Activated naive CD8-positive, alpha-beta T cell treated with anti-CD3 and anti-CD28 coated beads, Interleukin-2, amount 50 U/mL, for 24 hours (primary cell): ENCODE results near the gene PRELID2.
A peak's percentile ranks its signal among the peaks of the same experiment; 100 is the strongest.

ENCODE experiments used
- ATAC-seq: fragments of 150-1000 bp; cut with Tn5 transposase; one replicate; pipeline ENCODE4 v1.10.0; 2021
- DNase-seq: peaks from one replicate; pipeline ENCODE4 v3.0.0; 2021
- H3K27ac Mint-ChIP-seq: one replicate; pipeline ENCODE4 v1.8.0; 2021; ENCODE audit warnings: mild to moderate bottlenecking, mixed read lengths
- H3K27me3 Mint-ChIP-seq: one replicate; pipeline ENCODE4 v1.8.0; 2021; ENCODE audit warnings: mixed read lengths
- H3K36me3 Mint-ChIP-seq: one replicate; pipeline ENCODE4 v1.8.0; 2021; ENCODE audit warnings: low read depth, mixed read lengths
- H3K4me1 Mint-ChIP-seq: one replicate; pipeline ENCODE4 v1.8.0; 2021; ENCODE audit warnings: mixed read lengths
- H3K4me3 Mint-ChIP-seq: one replicate; pipeline ENCODE4 v1.8.0; 2021; ENCODE audit warnings: mild to moderate bottlenecking, moderate library complexity, mixed read lengths
- H3K9me3 Mint-ChIP-seq: one replicate; pipeline ENCODE4 v1.8.0; 2021; ENCODE audit warnings: mixed read lengths

The PRELID2 gene

DNA sequence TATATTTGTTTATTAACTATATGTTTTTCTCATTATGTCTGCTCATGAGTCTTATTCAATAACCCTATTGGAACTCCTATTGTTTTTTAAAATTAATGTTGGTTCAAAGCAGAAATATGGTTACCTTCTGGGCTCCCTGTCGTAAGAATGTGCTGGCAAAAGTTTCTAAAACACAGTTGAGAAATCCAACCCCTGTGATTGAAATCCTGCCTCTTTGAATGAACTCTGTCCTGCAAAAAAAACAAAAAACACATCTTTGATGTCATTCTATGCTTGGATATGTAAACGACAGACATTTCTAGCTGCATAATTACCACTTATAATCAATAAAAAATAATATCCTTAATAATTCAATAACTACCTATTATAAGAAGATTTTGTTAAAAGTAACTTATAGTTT is 38.8 kb downstream of the PRELID2 start:
- H3K4me3 Mint-ChIP-seq, result no peak overlapping the region
- DNase-seq, result no peak
- H3K36me3 Mint-ChIP-seq, result no peaks in the 10 kb centered on the region
- H3K9me3 Mint-ChIP-seq, result peaks cover 3% of the 10 kb centered on the region
- H3K27me3 Mint-ChIP-seq, result no peaks in the 10 kb centered on the region
- no peak for ATAC-seq
- no peaks in the 10 kb centered on the region for H3K4me1 Mint-ChIP-seq
- H3K27ac Mint-ChIP-seq, result no peak overlapping the region

DNA sequence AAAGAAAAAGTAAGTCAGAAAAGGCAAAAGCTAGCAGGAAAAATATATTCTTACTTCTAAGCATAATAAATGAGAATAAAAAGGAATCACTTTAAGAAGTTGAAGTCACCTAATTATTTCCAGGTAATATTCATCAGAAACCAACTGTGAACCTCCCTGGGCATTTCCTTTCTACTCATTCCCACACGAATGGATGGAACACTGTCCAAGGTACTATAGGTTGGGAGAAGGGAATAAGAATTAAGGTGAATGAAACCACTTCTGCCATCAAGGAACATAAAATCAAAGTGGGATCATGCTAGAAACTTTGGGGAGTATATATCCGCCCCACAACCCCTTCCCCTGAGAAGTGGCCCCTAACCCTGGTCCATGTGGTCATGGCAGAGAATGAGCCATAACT is 41.6 kb downstream of the PRELID2 start:
- Mint-ChIP-seq H3K27me3 (no peaks in the 10 kb centered on the region), H3K4me3 (no peak overlapping the region), H3K4me1 (no peaks in the 10 kb centered on the region), H3K9me3 (peaks cover 3% of the 10 kb centered on the region), H3K27ac (no peak overlapping the region), H3K36me3 (no peaks in the 10 kb centered on the region)
- DNase-seq (no peak), ATAC-seq (no peak)

DNA sequence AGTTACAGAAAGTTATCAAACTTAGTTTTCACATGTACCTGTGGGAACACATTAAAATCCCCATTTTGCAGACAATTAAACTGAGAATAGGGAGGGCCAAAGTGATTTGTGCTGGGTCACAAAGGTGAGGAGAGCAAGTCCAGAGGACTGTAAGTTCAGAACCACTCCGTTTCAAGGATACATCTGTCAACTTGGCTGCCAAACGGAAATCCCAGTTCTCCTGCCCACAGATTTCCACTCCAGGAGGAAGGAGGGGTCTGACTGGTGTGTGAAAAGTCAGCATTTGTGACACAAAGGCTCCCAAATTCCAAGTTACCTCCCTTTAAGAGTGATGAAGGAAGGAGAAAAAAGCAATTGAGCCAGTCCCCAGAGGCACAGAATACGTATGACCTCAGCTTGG is 42.3 kb downstream of the PRELID2 start:
- DNase-seq (no peak), ATAC-seq (no peak)
- no peaks in the 10 kb centered on the region for H3K36me3 Mint-ChIP-seq
- peaks cover under 1% of the 10 kb centered on the region for H3K9me3 Mint-ChIP-seq
- H3K4me3 Mint-ChIP-seq, result no peak overlapping the region
- no peaks in the 10 kb centered on the region for H3K4me1 Mint-ChIP-seq
- H3K27ac Mint-ChIP-seq, result no peak overlapping the region
- H3K27me3 Mint-ChIP-seq, result no peaks in the 10 kb centered on the region

DNA sequence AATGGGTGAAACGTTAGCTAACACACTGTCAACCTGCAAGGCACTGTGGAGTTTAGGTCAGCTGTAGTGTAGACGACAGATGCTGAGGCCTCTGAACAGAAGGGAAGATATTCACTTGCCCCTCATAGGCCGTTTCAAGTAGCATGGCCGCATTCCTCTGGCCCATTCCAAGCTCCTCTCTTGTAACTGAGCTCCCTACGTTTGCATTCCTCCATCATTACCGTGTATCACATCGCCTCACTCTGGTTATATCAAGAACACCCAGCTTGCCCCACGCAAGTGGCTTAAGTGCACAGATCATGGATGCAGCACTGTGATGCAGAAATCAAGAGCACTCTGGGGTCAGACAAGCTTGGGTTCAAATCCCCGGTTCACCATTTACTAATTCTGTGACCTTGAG is 43.3 kb downstream of the PRELID2 start:
- no peak overlapping the region for H3K27ac Mint-ChIP-seq

DNA sequence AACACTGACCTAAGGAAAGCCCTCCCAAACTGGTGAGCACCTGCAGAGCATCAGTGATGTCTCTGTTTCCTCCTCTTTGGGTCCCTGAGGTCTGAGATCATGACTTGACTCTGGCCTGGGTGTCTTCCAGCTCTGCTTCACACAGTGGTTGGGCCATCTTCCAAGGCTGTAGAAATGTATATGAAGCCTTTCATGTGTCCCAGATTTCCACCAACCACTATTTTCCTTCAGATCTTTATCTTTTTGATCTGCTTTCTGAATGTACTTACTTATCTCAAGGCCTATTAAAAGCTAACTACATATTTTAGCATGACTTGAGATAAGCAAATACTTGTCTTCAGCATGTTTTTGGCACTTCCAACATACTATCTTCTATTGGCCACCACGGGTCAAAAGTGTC is 47.1 kb downstream of the PRELID2 start:
- H3K9me3 Mint-ChIP-seq, result no peaks in the 10 kb centered on the region
- no peaks in the 10 kb centered on the region for H3K4me1 Mint-ChIP-seq
- H3K27me3 Mint-ChIP-seq, result no peaks in the 10 kb centered on the region
- H3K36me3 Mint-ChIP-seq, result no peaks in the 10 kb centered on the region
- no peak for DNase-seq
- no peak for ATAC-seq
- H3K4me3 Mint-ChIP-seq, result no peak overlapping the region
- H3K27ac Mint-ChIP-seq, result no peak overlapping the region

More for the DNA sequence above, 43.3 kb downstream of the PRELID2 start:
- H3K9me3 Mint-ChIP-seq, result no peaks in the 10 kb centered on the region
- ATAC-seq, result no peak
- DNase-seq, result no peak
- H3K27me3 Mint-ChIP-seq, result no peaks in the 10 kb centered on the region
- H3K4me1 Mint-ChIP-seq, result no peaks in the 10 kb centered on the region
- no peaks in the 10 kb centered on the region for H3K36me3 Mint-ChIP-seq
- no peak overlapping the region for H3K4me3 Mint-ChIP-seq

DNA sequence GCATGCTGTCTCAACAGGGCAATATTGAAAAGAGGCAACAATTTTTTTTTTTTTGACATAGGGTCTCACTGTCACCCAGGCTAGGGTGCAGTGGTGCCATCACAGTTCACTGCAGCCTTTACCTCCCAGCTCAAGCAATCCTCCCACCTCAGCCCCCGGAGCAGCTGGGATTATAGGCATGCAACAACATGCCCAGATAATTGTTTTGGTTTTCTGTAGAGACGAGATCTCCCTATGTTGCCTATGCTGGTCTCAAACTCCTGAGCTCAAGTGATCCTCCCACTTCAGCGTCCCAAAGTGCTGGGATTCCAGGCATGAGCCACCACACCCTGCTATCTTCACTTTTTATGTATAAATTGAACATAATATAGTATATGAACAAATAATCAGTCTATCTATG is 47.6 kb downstream of the PRELID2 start:
- no peak overlapping the region for H3K27ac Mint-ChIP-seq
- no peaks in the 10 kb centered on the region for H3K4me1 Mint-ChIP-seq
- no peak for DNase-seq
- no peaks in the 10 kb centered on the region for H3K27me3 Mint-ChIP-seq
- no peak for ATAC-seq
- no peaks in the 10 kb centered on the region for H3K36me3 Mint-ChIP-seq
- H3K4me3 Mint-ChIP-seq, result no peak overlapping the region
- H3K9me3 Mint-ChIP-seq, result no peaks in the 10 kb centered on the region

DNA sequence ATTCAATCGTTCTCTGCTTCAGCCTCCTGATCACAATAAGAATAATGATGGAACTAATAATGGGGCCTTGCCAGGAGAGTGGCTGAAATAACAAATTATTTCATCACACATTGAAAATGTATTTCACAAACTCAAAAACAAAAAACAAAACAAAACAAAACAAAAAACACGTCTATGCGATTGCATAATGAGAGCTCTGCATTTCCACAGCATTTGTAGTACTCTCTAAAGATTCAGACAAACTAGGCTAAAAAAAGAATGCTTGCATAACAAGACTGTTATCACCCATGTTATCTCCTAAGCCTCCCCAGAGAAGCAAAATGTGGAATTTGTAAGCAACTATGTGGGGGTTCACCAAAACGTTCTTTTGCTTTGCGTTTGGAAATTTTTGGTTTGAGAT is 48.1 kb downstream of the PRELID2 start:
- Mint-ChIP-seq H3K36me3 (no peaks in the 10 kb centered on the region), H3K4me1 (no peaks in the 10 kb centered on the region), H3K4me3 (no peak overlapping the region), H3K9me3 (no peaks in the 10 kb centered on the region), H3K27me3 (no peaks in the 10 kb centered on the region), H3K27ac (no peak overlapping the region)
- ATAC-seq, result no peak
- DNase-seq, result no peak

DNA sequence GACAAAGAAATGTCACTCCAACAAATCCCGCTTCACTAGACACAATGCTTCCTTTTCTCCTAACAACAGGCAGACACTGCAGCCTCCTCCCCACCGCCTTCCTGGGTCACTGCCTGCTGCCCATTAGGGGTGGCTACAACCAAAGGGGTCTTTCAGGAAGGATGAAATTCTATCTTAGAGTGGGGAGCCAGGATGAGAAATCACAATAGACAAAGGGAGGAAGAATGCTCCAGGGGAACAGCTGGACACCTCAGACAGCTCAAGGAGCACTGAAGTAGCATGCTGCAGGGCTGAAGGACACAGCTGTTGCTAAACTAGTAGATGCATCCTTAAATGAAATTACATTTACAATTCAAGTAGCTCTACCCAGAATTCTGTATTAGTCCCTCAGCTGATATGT is 54.2 kb downstream of the PRELID2 start:
- Mint-ChIP-seq H3K27ac (no peak overlapping the region), H3K36me3 (no peaks in the 10 kb centered on the region), H3K4me3 (no peak overlapping the region), H3K4me1 (no peaks in the 10 kb centered on the region), H3K9me3 (no peaks in the 10 kb centered on the region), H3K27me3 (no peaks in the 10 kb centered on the region)
- ATAC-seq, result no peak
- no peak for DNase-seq

DNA sequence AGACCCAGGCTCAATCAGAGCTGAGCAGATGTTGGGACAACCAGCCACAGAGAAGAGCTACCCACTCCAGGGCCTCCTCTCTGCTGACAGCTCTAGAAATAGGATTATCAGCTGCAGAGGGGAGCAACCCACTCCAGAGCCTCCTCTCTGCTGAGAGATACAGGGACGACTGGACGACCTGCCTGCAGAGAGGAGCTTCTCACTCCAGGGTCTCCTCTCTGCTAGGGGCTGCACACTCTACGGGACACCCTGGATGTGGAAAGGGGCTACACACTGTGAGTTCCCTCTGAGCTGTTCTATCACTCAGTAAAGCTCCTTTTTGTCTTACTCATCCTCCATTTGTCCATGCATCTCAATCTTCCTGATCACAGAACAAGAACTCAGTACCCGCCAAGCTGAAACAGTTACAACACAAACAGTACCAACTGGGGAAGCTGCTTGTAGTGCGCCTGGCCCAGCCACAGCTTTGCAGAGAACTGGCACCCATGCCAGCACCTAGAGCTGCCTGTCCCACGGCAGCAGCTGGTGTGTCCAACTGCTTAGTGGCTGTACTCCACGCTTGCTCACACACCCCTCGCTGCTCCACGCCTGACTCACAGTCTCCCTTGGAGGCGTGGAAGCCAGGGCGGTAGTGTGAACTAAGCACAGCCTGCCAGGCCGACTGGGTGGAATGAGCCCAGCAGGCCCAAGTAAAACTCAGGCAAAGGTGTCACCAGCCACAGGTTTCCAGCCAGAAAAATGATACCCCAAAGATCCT is 56.8 kb downstream of the PRELID2 start:
- no peak for ATAC-seq

DNA sequence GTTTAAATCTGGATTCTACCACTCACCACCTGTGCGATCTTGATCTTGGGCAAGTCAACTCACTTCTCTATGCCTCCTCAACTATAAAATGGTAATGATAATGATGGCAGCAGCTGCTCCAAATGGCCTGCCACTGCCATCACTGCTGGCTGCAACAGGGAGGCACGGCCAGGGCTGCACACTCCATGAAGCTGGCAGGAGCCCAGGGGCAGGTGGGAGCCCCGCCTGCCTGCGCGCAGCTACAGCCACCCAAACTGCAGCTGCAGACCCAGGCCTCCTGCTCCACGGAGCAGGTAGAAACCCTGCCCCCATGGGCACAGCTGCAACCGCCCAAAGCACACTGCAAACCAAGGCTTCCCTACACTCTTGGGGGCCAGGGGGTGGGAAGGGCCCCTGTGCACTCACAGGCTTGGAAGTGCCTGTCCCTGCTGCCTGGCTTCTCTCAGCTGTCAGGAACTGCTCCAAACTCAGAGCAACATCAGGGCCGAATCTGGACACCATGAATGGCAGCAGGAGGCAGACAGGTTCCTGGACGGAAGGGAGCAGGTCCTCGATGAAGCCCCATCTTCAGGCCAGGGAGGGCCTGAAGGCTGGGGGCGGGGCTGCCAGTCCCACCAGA is 57.6 kb downstream of the PRELID2 start:
- no peak for ATAC-seq
- DNase-seq, result no peak
- Mint-ChIP-seq H3K4me3 (no peak overlapping the region), H3K4me1 (no peaks in the 10 kb centered on the region), H3K27ac (no peak overlapping the region), H3K36me3 (no peaks in the 10 kb centered on the region), H3K27me3 (no peaks in the 10 kb centered on the region), H3K9me3 (no peaks in the 10 kb centered on the region)

More for the DNA sequence above, 56.8 kb downstream of the PRELID2 start:
- Mint-ChIP-seq H3K36me3 (no peaks in the 10 kb centered on the region), H3K4me3 (no peak overlapping the region), H3K27me3 (no peaks in the 10 kb centered on the region), H3K9me3 (no peaks in the 10 kb centered on the region), H3K27ac (no peak overlapping the region), H3K4me1 (no peaks in the 10 kb centered on the region)
- no peak for DNase-seq

DNA sequence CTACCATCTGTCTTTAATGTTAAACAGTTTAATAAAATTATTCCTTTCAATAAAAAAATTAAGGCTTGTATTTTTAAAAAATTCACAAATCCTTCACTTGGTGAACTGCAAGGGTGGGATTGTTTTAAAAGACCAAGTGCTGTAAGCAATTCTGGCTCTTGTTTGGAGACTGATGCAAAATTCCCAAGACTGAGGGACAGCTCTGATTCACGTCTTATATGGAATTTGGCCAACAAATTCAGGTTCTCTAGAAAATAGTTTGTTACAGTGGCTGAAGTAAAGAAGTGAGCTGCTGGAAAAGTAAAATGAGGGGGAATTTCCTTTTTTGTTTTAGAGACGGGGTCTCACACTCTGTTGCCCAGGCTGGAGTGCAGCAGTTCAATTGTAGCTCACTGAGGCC is 58.3 kb downstream of the PRELID2 start:
- ATAC-seq (no peak), DNase-seq (no peak)
- Mint-ChIP-seq H3K36me3 (no peaks in the 10 kb centered on the region), H3K4me3 (no peak overlapping the region), H3K27ac (no peak overlapping the region), H3K27me3 (no peaks in the 10 kb centered on the region), H3K9me3 (no peaks in the 10 kb centered on the region), H3K4me1 (no peaks in the 10 kb centered on the region)

DNA sequence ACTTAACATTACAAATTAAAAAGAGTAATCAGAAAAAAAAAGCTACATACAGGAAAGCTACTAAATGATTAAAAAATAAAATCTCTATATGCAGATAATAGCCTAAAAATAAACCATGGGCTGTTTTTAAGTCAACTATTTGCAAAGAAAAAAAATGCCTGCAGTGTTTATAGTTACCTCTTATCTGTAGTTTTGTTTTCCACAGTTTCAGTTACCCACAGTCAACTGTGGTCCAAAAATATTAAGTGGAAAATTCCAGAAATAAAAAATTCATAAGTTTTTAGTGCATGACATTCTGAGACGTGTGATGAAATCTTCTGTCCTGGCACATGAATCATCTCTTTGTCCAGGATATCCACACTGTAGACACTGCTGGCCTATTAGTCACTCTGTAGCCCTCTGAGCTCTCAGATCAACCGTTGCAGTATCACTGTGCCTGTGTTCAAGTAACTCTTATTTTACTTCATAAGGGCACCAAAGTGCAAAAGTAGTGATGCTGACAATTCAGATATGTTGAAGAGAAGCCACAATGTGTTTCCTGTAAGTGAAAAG is 59.2 kb downstream of the PRELID2 start:
- Mint-ChIP-seq H3K4me3 (no peak overlapping the region), H3K27ac (no peak overlapping the region), H3K27me3 (no peaks in the 10 kb centered on the region), H3K36me3 (no peaks in the 10 kb centered on the region), H3K9me3 (no peaks in the 10 kb centered on the region), H3K4me1 (no peaks in the 10 kb centered on the region)
- ATAC-seq (no peak), DNase-seq (no peak)

DNA sequence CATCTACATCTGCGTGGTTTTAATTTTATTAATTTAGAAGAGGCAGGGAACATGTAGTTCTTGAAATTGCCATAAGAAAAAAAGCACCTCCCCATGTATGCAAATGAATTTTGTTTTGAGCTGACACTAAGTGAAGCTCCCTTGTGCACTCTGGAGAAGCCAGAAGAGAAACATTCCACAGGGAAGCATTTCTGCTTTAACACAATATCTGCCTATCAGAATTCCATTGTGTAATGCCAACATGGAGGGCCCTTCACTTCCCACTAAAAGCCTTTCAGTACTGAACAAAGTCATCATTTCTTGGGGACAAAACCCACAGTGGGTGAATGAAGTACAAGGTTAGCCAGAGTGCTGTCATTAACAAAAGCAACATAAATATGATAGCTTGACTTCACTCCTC is 59.7 kb downstream of the PRELID2 start:
- Mint-ChIP-seq H3K27me3 (no peaks in the 10 kb centered on the region), H3K36me3 (no peaks in the 10 kb centered on the region), H3K4me3 (no peak overlapping the region), H3K27ac (no peak overlapping the region), H3K4me1 (no peaks in the 10 kb centered on the region), H3K9me3 (no peaks in the 10 kb centered on the region)
- no peak for DNase-seq
- ATAC-seq, result no peak

DNA sequence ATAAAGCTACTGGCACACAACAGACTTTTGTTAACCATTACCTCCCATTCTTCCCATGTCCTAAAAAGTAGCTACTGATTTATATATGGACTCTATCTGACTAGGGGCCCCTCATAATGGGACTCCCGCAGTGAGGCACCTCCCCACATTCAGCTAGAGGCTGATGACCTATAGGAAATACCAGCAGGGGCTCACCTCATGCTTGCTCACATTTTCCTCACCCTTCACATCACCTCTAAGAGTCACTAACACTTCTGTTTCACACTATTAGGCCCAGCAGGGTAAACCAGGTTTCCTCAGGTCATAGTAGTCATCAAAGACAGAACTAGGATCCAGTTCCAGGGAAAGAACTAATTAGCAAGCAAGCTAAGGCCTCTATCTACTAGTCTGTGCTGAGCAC is 60.7 kb downstream of the PRELID2 start:
- Mint-ChIP-seq H3K4me3 (no peak overlapping the region), H3K27me3 (no peaks in the 10 kb centered on the region), H3K4me1 (no peaks in the 10 kb centered on the region), H3K27ac (no peak overlapping the region), H3K36me3 (no peaks in the 10 kb centered on the region), H3K9me3 (no peaks in the 10 kb centered on the region)
- peak; percentile 57 for ATAC-seq
- no peak for DNase-seq

DNA sequence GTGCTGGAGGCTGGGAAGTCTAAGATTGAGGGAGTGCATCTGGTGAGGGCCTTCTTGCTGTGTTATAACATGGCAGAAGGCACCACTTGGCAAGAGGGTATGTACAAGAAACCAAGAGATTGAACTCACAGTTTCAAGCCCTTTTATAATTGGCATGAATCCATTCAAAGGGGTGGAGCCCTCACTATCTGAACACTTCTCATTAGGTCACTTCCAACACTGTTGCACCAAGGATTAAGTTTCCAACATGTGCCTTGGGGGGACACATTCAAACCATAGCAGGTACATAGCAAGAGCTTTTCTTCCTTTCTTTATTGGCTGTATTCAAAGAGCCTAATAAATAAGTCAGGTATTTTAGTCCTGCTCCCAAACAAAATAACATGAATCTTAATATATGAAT is 62.7 kb downstream of the PRELID2 start:
- Mint-ChIP-seq H3K36me3 (no peaks in the 10 kb centered on the region), H3K4me1 (no peaks in the 10 kb centered on the region), H3K27ac (no peak overlapping the region), H3K27me3 (no peaks in the 10 kb centered on the region), H3K9me3 (no peaks in the 10 kb centered on the region), H3K4me3 (no peak overlapping the region)
- DNase-seq (no peak), ATAC-seq (no peak)
